ENCODE results near the gene MARCO.
"Not testable (repeated sequence)": the region's sequence is repeated elsewhere in the genome, so short reads cannot be mapped to it uniquely, and the experiment has no call there.

The MARCO gene

GRCh38 chr2:118974103-118974993 lies 32.4 kb downstream of the MARCO start:
- no peak for DNase-seq (ENCODE audit: low spot score)

GRCh38 chr2:118975133-118975532 lies 33.1 kb downstream of the MARCO start:
- no peak for DNase-seq (ENCODE audit: low spot score)

- DNase-seq (ENCODE audit: low spot score) = no peak
These were observed 36.1 kb downstream of the MARCO start for GRCh38 chr2:118978064-118978463.

- no peak for DNase-seq (ENCODE audit: low spot score)
These were observed 37.3 kb downstream of the MARCO start for GRCh38 chr2:118979152-118979861.

DNA sequence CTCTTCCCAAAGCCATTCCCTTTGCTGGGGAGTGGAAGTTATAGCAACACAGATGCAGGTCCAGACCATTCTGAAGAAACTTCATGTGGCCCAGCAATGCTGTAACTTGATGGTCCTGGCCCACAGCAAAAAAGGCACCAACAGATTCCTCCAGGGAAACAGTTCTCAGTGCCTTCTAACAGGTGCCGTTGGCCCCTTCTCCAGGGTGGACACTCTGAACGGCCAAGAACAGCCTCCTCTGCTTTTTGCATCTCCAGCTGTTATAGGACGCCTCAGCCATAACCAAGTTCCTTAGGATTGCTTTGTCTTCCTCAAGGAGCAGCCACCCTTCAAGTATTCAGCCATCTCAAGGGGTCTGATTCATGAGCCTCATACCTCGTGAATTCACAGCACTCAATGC lies 38.0 kb downstream of the MARCO start:
- DNase-seq (ENCODE audit: low spot score) = no peak

DNA sequence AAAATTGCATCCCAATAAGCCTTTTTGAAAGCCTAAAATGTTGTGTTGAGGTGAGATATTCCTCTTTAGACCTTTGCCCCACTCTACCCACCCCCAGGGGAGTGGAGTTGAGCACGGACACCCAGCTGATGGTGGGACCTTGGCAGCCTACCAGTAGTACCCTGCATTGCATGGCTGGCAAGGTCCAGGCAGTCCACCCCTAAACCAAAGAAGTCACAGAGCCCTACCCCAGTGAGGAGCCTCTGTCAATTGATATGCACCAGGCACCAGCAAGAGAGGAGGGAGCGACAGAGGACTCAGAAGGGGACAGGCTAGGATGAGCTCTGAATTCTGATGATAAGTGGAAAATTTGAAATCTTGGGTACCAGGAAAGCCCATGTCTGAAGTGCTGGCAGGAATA lies 38.6 kb downstream of the MARCO start:
- no peak for DNase-seq (ENCODE audit: low spot score)

- DNase-seq (ENCODE audit: low spot score) = no peak
These were observed 39.6 kb downstream of the MARCO start for GRCh38 chr2:118981632-118982031.

GRCh38 chr2:118982039-118982438 lies 40.0 kb downstream of the MARCO start:
- no peak for DNase-seq (ENCODE audit: low spot score)

GRCh38 chr2:118983133-118983532 lies 41.1 kb downstream of the MARCO start:
- no peak for DNase-seq (ENCODE audit: low spot score)

DNA sequence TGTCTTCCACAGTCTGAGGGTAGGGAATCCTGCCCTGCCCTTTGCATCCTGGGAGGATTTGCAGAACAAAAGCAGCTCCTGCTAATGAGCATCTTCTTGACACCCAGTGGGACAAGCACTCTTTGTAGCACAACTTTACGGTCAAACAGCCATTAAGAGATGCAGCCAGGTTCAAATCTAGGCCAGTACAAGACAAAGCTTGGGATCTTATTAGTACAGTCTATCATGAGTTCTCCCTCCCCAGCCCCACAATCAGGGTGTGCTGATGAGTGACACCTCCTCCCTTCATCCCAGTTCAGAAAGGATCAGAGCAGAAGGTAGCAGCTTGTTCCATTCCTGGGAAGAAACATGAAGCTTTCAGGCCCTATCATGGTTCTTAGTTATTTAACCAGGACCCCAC lies 41.9 kb downstream of the MARCO start:
- no peak for DNase-seq (ENCODE audit: low spot score)

GRCh38 chr2:118986738-118987137 lies 44.7 kb downstream of the MARCO start:
- DNase-seq (ENCODE audit: low spot score) = no peak

- DNase-seq (ENCODE audit: low spot score) = no peak
These were observed 45.9 kb downstream of the MARCO start for GRCh38 chr2:118987886-118988285.

GRCh38 chr2:118988706-118989105 lies 46.7 kb downstream of the MARCO start:
- no peak for DNase-seq (ENCODE audit: low spot score)

DNA sequence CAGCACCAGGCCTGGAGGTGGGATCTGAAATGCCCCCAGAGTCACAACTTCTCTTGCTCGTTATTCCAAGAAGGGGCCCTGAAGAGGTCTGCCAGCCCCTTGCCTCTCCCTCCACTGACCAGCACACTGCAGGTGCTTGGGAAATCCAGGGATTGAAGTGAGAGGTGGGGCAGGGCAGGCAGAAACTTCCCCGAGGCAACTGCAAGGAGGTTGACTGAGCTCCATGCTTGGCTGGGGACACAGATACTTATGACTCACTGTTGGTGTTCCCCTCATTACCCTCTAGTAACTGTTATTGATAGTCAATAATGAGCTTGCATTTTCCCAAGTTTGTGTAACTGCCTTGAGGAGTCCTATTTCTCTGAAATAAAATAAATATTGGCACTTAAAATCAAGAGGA lies 47.5 kb downstream of the MARCO start:
- no peak for DNase-seq (ENCODE audit: low spot score)

DNA sequence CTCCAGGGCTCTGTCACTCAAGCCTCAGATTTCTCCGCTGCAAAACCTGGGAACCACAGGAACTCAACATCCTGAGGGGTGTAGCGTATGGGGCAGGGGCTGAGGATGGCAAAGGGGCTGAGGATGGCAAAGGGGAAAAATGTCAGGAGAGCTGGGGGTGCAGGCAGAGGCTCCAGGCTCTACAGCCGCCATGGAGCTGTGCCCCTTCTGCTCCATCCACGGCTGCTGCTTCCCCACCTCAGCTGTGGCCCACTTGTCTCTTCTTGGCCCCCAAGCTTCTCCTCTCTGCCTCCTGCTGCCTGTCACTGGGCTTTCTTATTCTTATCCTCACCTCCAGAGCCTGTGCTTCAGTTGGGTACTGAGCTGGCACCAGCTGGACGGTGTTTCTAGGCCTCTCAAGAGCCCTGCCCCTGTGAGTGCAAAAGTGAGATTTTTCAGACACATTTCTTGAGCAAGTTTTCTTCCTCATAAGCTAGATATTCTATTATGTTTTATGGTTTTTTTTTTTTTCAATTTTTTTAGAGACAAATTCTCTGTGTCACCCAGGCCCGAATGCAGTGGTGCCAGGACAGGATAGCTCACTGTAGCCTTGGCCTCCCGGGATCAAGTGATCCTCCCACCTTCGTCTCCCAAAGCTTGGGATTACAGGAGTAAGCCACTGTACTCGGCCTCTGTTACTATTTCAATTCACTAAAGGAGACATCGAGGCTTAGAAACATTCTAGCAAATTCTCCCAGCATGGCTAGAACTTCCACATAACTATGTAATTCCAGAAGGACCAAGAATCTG lies 49.0 kb downstream of the MARCO start:
- DNase-seq (ENCODE audit: low spot score) = no peak

DNA sequence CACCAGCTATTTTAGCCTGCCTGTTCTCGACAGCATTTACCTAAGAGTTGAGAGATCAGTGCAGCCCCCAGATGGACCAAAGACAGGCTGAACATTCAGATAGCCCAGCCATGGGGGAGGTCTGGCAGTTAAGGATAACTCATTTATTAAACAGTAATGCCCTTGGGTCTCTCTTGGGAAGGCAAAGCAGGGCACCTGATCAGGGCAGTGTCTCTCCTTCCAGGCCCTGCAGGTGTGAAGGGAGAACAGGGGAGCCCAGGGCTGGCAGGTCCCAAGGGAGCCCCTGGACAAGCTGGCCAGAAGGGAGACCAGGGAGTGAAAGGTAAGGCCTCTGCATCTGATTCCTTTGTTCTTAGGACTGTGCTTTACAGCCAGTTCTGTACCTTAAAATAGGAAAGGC lies 49.6 kb downstream of the MARCO start:
- DNase-seq (ENCODE audit: low spot score) = no peak

DNA sequence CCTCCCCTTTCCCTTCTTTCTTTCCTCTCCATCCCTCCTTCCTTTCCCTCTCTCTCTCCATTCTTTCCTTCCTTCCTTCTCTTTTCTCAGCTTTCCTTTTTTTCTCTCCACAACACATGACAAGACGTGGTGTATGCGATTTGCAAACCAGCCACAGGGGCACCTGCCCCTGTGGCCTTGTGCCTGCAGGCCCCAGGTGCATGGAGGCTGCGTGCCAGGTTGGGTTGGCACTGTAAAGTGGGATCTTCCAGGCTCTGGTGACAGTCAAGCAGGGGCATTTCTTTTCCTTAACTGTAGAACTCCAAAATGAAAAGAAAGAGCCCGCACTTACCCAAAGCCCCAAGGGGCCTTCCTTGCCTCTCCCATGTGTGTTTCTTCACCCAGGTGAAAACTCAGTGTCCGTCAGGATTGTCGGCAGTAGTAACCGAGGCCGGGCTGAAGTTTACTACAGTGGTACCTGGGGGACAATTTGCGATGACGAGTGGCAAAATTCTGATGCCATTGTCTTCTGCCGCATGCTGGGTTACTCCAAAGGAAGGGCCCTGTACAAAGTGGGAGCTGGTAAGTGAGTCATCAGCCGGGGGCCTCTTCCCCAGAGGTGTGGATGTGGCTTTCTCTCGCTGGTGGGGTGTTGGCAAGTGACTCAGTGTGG lies 50.9 kb downstream of the MARCO start:
- no peak for DNase-seq (ENCODE audit: low spot score)

DNA sequence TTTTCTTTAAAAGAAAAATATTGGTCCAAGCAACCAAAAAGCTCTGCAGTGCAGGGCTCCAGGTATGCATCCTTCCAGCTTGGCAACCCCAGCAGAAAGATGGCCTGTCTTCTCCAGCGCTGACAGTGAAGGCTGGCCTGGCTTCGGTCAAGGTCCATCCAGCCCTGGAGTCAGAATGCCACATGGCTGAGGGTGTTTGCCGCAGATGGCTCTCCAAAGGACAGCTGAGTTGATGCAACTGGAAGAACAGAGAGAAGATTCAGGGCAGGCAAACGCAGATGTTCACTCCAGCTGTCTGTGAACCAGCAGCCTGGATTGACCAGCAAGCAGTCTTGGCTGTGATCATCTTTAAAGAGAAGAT lies 51.4 kb downstream of the MARCO start:
- no peak for DNase-seq (ENCODE audit: low spot score)

- DNase-seq (ENCODE audit: low spot score) = no peak
These were observed 52.2 kb downstream of the MARCO start for GRCh38 chr2:118994172-118994700.

GRCh38 chr2:118994778-118995177 lies 52.8 kb downstream of the MARCO start:
- no peak for DNase-seq (ENCODE audit: low spot score)

DNA sequence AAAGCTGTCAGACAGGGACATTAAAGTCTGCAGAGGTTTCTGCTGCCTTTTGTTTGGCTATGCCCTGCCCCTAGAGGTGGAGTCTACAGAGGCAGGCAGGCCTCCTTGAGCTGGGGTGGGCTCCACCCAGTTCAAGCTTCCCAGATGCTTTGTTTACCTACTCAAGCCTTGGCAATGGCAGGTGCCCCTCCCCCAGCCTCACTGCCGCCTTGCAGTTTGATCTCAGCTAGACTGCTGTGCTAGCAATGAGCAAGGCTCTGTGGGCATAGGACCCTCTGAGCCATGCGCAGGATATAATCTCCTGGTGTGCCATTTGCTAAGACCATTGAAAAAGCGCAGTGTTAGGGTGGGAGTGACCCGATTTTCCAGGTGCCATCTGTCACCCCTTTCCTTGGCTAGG lies 61.9 kb downstream of the MARCO start:
- DNase-seq (ENCODE audit: low spot score) = not testable (repeated sequence)

- DNase-seq (ENCODE audit: low spot score) = no peak
These were observed 62.6 kb downstream of the MARCO start for GRCh38 chr2:119004602-119005001.

Measured in SK-N-DZ (cell line).